GM18870 (cell line): ENCODE measurements around the gene VPS13D.
"Not testable (repeated sequence)": the region's sequence is repeated elsewhere in the genome, so short reads cannot be mapped to it uniquely, and the experiment has no call there.

Experiments
- ATAC-seq: cut with Tn5 transposase; IDR thresholded peaks from one replicate; pipeline ENCODE4 v1.9.1; 2021; ENCODE audit warnings: moderate library complexity; ENCODE audit not compliant: unreplicated experiment

VPS13D gene

GRCh38 chr1:12462586-12462985 is 232.8 kb downstream of the VPS13D start:
- no peak for ATAC-seq

DNA sequence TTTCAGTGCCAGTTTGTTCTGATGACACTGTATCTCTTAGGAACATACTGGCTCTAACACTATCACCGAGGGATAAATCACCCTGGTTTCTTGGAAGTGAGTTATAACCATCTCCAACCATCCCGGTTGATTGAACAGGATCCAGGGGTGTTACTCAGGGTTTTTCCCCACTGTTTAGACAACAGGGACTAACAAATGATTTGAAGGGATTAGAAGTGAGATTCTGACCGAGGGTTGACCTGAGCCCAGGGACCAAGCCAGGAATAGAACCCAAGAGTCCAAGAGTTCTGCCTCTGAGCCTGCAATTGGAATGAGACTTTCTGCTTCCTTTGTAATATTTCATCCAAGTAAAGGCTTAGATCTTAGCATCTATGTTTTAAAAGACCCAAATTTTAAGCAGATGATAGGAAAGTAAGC is 234.2 kb downstream of the VPS13D start:
- no peak for ATAC-seq

- ATAC-seq: no peak
Observed at GRCh38 chr1:12464598-12465056, 234.8 kb downstream of the VPS13D start.

GRCh38 chr1:12465126-12465525 is 235.3 kb downstream of the VPS13D start:
- no peak for ATAC-seq

DNA sequence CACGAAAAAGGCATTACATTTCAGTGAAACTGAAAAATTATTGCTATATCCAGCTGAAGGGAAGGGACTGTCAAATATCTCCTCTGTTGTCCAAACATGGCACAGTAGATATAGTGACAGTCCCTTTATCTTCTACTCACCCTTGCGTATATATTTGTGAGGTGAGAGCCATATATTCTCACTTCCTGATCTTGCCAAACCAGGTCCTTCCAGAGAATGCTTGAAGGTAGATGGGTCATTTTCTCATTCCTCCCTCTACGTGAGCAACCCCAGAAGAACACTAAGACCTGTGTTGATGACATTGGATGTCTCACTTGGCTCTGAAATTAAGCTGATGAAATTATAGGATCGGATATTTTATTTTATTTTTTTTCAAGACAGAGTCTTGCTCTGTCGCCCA is 237.0 kb downstream of the VPS13D start:
- no peak for ATAC-seq

DNA sequence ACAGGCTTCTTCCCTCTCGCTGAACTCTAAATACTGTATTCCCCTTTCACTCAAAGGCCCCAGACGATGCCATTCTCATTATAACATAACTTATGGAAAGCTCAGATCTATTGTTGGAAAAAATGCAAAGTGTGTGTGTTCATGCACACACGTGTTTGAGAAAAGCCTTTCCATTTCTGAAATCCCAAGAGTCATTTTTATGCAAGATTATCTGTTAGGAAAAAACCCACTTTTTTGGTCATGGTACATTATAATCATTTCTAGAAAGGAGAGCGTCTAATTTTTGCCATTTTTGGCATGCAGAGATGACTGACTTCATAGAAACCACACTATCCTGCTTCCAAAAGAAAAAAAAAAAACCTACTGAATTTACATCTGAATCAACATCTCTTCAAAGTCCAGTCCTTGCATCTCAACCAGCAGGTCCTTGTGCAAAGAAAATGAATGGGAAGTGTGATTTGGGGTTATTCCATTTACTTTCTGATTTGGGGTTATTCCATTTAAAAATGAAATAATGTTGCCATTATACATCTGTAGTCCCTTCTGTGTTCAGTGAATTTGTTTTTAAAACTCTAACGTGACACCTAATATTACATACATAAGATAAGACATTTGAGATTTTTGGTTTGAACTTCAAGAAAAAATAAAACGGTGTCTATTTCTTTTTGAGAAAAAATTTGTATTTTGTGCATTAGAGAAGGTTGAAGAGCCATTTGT is 237.9 kb downstream of the VPS13D start:
- ATAC-seq: no peak

DNA sequence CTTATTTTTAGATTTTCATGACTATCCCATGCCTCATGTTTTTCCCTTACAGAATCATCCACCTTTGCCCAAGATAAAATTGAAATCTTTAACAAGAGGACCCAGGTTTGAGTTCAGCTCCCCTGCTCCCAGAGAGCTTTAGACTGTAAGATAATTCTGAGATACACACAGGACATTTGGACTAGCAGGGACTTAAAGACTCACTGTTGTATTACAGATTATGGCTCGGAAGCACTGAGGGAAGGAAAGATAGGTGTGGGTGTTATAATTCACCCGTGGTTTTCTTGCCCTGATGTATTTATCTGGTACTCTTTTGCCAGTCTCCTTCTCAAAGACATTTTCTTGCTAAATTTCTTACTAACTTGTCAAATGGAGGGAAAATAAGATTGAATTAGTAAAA is 238.5 kb downstream of the VPS13D start:
- no peak for ATAC-seq

DNA sequence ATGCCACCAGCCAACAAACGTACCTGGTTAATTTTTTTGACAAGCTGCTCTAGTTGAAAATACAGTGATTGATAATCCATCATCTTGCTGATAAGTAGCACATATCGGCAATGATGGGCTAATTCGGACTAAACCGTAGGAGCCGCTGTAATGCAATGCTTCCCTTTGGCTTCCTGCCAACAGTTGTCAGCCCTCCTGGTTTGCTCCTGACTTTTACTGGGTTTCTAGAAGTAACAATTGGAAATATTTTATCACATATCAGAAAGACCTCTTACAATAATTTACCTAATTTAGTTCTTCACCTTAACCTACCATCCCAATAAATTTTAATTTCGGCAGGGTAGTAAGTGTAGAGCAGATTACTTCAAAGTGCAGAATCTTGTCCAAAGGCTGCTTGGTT is 239.7 kb downstream of the VPS13D start:
- no peak for ATAC-seq

DNA sequence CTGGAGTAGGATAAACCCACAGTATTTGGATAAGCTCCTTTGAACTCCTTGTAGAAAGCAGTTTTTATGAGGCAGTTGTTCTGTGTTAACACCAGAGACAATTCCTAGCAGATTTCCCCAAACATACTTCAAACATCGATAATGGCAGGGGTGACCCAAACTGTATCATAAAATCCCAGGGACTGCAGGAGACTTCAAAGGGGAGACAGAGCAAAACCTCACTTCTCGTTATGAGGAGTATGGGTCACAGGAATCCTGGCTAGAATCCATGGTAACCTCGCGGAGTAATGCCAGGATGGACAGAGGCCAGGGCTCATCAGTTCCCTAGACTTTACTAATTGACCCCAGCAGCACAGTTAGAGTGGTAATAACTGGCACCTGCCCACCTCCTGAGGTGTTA is 240.2 kb downstream of the VPS13D start:
- no peak for ATAC-seq

GRCh38 chr1:12470916-12471315 is 241.1 kb downstream of the VPS13D start:
- ATAC-seq: not testable (repeated sequence)

- no peak for ATAC-seq
Observed at GRCh38 chr1:12472156-12472797, 242.4 kb downstream of the VPS13D start.

DNA sequence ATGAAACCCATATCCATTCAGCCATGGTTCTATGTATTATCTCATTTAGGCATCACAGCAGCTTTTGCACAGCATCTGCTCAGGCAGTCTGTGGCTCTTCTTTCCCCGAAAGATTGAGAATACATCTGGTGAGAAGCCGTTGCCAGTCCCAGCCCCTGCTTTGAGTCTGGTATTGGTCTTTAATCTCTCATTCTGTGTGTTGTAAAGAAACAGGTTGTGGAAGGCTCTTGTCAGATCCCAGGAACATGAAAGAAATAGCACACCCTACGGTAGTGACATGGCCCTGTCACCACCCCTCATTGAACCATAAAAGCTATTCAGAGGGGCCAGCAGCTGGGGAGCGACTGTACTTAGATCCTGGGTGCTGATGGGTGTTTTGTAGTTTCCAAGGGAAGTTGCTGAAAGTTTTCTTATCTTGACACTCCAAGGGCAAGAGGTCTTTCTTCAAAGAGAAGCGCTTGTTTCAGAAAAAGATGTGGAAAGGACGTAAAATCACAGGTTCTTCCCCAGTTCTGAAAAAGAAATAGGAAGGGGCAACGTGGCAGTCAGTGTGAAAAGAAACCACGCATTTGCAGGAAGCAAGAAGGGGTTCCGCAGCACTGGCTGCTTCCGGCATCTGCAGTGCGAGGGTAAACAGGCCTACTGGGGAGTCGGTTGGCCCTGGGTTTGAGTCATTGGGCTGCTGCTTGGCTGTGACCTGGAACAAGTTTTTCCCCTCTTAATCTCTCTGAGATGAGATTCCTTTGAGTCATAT is 243.1 kb downstream of the VPS13D start:
- ATAC-seq: no peak

DNA sequence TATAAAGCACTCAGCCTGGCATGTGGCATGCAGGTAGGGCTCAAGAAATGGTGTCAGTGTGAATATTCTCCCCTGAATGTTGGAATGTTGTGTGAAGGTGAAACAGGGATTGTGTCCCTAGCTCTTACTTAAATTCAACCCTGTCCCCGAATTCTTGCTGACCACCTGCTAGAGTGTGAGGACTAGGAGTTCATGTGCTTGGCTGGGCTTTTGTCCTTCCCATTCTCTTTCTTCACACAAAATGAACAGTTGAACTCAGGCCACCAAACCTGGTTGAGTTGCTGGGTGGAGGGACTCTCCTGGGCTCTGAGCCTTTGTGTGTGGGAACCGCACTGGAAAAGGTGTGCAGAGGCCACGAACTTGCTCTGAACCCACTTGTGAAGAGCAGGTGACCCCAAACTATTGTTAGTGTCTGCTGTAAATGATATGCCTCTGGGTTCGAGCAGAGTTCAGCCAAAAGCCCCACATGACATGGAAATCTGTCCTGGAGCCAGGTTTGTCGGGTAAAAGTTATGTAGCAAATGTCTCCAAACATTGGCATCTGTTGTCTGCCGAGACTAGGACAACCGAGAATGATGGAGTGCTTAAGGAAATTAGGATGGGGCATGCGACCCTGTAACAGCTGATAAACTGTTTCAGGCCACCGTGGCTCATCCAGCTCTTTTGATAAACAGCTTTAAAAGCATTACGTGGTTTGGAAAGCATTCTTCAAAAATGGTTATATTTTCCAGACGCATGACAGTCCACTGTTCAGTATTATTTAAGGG is 243.9 kb downstream of the VPS13D start:
- ATAC-seq: no peak

GRCh38 chr1:12475101-12475500 is 245.3 kb downstream of the VPS13D start:
- ATAC-seq: no peak

- ATAC-seq: no peak
Observed at GRCh38 chr1:12475530-12475934, 245.7 kb downstream of the VPS13D start.

DNA sequence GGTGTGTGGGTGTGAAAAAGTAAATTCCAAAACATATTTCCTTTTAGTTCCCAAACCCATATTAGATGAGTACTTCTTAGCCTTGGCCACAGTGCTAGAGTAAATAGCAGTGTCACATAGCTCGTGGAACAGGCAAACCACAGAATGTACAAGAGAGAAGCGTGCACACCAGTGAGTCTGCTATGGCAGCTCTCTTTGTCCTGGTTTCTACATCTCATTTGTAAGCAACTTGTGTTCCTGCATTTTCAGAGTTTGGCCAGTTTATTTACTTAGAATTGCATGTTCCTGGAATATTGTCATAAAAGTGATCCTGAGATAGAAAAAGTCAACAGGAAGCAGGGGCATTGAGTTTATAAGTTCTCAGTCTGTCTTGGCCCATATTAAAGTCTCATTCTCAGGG is 246.1 kb downstream of the VPS13D start:
- no peak for ATAC-seq

DNA sequence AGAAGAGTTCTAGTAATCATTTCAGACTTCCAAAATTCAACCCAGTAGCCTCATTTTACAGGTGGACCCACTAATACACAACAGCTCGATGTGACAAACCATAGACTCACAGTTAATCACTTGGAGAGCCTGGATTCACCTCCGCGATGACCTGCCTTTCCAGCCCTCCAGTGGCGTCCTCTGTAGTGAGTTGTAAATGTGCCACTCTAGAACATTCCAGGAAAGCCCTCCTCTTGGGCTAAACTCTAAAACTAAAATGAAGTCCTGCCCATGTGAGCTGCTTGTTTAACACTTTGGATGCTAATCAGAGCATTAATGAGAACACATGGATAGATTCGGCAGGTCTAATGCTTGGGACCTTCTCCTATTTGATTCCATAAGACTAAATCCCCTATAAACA is 247.5 kb downstream of the VPS13D start:
- ATAC-seq: no peak

DNA sequence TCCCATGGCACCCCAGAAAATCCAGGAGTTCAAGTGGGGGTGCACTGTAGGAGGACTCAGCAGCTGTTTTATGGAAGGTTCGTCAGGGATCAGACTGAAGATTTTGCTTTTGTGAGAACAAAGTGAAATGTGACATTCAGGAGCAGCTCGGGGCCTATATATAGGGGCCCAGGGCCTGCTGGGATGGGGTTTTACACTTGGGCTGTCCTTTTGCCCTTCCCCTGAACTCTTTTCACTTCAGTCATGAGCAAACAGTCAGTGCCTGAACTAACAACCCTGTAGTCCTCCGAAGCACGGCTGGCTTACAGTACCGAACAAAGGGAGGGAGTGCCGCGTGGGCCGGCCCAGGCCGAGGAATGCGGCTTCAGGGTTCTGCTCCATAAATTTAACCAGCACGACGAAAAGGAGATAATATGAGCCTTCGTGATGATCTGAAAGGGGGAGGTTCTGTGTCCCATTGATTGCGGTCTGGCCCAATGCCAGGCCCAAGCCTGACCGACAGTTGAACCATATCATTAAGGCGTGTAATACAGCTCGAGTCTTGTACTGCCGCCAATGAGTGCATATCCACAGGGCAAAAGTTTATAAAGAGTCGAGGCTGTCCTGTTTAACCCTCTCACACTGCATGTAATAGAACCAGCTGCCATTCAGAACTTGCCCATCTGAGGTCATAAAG is 248.2 kb downstream of the VPS13D start:
- ATAC-seq: no peak

- no peak for ATAC-seq
Observed at GRCh38 chr1:12478612-12478985, 248.8 kb downstream of the VPS13D start.

GRCh38 chr1:12479311-12479710 is 249.5 kb downstream of the VPS13D start:
- no peak for ATAC-seq

GRCh38 chr1:12480041-12480440 is 250.2 kb downstream of the VPS13D start:
- no peak for ATAC-seq
